GM21737 (cell line): ENCODE measurements around the gene APEX1.
A peak's percentile ranks its signal among the peaks of the same experiment; 100 is the strongest.

Source experiments
- ATAC-seq: cut with Tn5 transposase; IDR thresholded peaks from one replicate; pipeline ENCODE4 v1.9.1; 2021; ENCODE audit warnings: mild to moderate bottlenecking, moderate library complexity; ENCODE audit not compliant: unreplicated experiment

The APEX1 gene

GRCh38 chr14:20454516-20455354 lies at the start of gene APEX1, which contains the start of gene OSGEP:
APEX1 (plus strand) TSS chr14:20455226; CDS start chr14:20455646, 420 bp downstream.
OSGEP (minus strand) TSS chr14:20454812; CDS start chr14:20454683, 129 bp downstream.
- ATAC-seq = peak; percentile 74

- ATAC-seq = no peak
Measured at GRCh38 chr14:20409226-20409625, 45.8 kb upstream of the APEX1 start.

GRCh38 chr14:20412411-20412810 lies 42.6 kb upstream of the APEX1 start:
- ATAC-seq = no peak

GRCh38 chr14:20412876-20413743 lies 41.9 kb upstream of the APEX1 start, which contains the start of gene TEP1:
TEP1 (minus strand) TSS chr14:20413501; CDS start chr14:20408439, 5,062 bp downstream.
- peak; percentile 70 for ATAC-seq

GRCh38 chr14:20413744-20414082 lies 41.3 kb upstream of the APEX1 start:
- no peak for ATAC-seq

GRCh38 chr14:20415782-20416206 lies 39.2 kb upstream of the APEX1 start:
- no peak for ATAC-seq

GRCh38 chr14:20416223-20416622 lies 38.8 kb upstream of the APEX1 start:
- no peak for ATAC-seq

- ATAC-seq = no peak
Measured at GRCh38 chr14:20417250-20418186, 37.5 kb upstream of the APEX1 start.

- ATAC-seq = no peak
Measured at GRCh38 chr14:20418501-20418909, 36.5 kb upstream of the APEX1 start.

- ATAC-seq = no peak
Measured at GRCh38 chr14:20419419-20419818, 35.6 kb upstream of the APEX1 start.

GRCh38 chr14:20421267-20421666 lies 33.8 kb upstream of the APEX1 start:
- no peak for ATAC-seq

- no peak for ATAC-seq
Measured at GRCh38 chr14:20422886-20423285, 32.1 kb upstream of the APEX1 start.

GRCh38 chr14:20424851-20425250 lies 30.2 kb upstream of the APEX1 start:
- no peak for ATAC-seq

- ATAC-seq = peak; percentile 78
Measured at GRCh38 chr14:20427231-20428009, 27.6 kb upstream of the APEX1 start.

- ATAC-seq = peak; percentile 27
Measured at GRCh38 chr14:20428010-20428365, 27.0 kb upstream of the APEX1 start.

GRCh38 chr14:20428802-20429201 lies 26.2 kb upstream of the APEX1 start:
- no peak for ATAC-seq

- no peak for ATAC-seq
Measured at GRCh38 chr14:20429801-20430669, 25.0 kb upstream of the APEX1 start.

- ATAC-seq = no peak
Measured at GRCh38 chr14:20434701-20435581, 20.1 kb upstream of the APEX1 start.
